ENCODE data around the gene MYOF. TPM values are rescaled to one million over a fixed set of nuclear protein-coding genes. Genes with fewer than 3 reads are reported as not detected.
"Not testable (repeated sequence)": the region's sequence is repeated elsewhere in the genome, so short reads cannot be mapped to it uniquely, and the experiment has no call there.

The MYOF gene
- total RNA-seq, 1 experiment from 2014 or later = 242 TPM

DNA sequence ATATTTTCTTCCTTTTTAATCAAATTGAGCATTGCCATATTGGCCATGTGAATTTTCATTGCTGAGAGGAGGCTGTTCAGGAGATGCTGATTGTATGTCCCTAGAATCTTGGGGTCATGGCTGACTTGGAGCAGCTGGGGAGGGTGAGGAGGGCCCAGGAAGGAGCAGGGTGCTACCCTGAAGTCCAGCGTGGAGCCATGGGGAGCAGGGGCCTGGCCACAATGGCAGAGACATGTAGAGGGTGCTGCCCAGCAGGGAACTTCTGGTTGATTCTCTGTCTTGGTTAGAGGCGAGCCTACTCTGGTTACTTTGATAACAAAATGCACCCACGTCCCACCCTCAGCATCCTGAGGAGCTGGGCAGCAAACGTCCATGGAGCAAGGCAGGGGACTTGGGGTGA, 186.0 kb downstream of the MYOF start:
- no peak for DNase-seq (ENCODE audit: low read depth)

DNA sequence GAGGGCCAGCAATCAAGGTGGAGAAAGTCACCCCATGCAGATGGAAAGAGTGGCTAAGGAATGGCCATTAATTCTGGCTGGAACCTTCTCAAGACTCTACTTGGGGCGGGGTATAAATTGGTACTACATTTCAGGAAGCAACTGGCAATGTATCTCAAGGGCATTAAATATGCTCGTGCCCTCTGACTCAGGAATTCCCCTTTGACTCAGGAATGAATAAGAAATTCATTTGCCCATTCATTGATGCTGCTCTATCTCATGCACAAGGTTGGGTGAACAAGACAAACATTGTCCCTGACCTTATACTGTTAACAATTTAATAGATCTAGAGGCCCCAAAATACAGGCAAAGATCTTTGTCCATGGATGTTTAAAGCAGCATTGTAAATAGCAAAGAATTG, 188.1 kb downstream of the MYOF start:
- peak; percentile 66 for DNase-seq (ENCODE audit: low read depth)

DNA sequence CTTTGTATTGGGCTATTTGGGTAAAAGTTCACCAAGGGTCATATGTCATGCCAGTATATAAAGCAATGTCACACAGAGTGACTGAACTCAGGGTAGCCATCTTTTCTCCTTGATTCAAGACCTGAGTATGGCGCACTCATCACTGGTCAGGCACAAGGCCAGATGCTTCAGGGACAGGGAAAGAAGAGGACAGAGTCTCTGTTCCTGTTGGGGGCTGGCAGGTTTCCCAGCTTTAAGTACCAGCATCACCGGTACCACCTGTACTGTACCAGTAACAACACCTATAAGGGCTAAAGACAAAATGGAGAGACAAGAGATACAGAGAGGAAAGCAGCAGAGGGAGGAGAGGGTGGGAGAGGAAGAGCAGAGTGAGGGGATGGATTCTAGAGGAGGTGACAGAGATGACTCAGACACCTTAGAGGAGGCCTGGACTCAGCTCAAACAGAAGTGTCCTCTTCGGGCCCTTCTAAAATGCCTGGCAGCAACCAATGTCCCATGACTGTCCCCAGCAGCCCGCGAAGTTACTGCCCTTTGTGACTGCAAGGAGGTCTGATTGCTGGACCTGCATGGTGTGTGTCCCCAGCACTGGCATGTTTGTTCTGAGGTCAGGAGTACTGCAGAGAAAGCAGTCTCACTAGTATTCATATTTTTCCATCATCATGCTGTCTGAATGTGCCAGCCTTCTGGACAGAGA, 191.3 kb downstream of the MYOF start:
- DNase-seq (ENCODE audit: low read depth) = no peak

DNA sequence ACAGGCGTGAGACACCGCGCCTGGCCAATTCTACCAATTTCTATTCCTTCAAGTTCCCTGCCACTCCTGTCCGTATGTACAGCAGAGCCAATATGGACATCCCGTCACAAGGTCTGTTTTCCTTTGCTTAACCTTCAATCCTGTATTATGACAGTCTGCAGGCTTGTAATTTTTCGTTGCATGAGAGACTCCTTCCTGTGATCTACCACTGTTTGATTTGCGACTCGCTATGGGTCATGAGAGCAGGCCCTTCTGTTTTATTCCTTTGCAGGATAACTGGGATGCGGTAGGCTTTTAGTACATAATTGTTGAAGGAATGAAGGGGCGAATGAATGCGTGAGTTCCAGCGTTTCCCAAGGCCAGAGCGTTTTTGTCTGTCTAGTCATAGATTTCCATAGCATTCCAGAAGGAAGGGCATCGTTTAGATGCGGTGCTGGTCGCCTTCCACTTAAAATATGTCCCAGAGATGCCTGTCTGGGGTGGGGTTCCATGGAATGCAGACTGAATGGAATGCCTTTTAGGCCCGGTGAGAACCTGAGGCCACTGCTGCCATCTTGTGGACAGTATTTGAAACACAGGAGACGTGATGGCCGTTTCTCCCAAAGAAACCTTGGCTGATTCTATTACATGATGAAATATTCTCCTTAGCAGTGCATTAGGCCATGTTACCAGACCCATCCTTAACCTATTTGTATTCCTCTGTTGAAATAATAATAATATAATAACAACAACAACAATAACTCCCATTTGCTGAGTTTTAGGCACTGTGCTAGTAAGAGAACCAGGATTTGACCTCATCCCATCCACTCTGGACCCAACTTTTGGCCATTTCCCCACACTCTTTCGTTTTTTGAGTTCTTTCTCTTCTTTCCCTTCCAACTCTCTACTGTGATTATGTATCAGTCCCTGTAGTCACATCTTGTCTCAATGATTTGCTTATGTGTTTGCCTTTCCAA, 193.2 kb downstream of the MYOF start:
- peak; percentile 90 for DNase-seq (ENCODE audit: low read depth)

DNA sequence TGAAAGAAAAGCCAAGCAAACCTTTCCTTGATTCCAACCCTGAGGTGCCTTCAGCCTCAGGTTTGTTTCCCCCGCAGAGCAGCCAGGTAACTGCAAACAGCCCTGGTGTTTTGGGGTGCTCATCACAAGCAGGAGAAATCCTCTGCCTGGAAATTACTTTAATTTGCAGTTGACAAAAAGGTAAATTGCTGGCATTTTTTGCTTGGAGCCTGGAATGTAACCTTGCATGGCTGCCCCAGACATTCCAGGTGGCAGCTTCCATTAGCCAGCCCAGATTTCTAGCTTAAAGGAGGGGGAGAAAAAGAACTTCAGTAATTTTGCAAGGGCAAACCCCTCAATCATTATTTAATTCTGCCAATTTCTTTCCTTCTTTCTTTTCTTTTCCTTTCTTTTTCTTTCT, 194.4 kb downstream of the MYOF start:
- no peak for DNase-seq (ENCODE audit: low read depth)

DNA sequence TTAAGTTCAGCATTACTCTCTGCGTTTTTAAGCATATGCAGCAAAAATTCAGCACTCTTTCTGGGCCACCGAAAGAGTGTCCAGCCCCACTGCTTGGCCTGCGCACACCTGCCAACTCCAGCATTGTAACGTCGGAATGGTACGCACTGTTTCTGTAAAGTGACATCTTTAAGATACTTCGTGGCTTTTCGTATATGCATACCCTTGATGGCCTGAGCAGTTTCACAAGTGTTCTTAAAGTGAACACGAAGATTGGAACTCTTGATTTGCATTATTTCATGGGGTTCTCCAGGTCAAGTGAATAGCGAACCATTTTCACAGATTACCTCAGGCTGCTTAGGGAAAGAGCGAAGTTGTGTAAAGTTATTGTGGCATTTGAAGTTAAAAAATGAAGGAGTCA, 197.9 kb downstream of the MYOF start:
- DNase-seq (ENCODE audit: low read depth) = not testable (repeated sequence)

DNA sequence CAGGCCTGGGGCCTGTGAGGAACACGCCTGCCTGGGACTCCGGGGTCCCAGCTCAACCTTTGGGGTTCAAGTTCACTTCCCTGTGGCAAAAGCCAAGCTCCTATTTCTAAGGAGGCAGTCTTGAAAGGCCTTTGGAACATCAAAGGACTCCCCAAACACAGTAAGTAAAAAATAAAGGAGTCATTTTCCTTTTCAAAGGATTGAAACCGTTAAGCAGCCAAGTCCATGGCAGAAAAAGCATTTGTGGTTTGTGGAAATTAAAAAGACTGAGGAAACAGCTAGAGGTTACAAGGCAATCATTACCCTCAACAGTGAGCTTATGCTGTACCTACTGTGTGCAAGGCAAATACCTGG, 200.8 kb downstream of the MYOF start:
- no peak for DNase-seq (ENCODE audit: low read depth)

DNA sequence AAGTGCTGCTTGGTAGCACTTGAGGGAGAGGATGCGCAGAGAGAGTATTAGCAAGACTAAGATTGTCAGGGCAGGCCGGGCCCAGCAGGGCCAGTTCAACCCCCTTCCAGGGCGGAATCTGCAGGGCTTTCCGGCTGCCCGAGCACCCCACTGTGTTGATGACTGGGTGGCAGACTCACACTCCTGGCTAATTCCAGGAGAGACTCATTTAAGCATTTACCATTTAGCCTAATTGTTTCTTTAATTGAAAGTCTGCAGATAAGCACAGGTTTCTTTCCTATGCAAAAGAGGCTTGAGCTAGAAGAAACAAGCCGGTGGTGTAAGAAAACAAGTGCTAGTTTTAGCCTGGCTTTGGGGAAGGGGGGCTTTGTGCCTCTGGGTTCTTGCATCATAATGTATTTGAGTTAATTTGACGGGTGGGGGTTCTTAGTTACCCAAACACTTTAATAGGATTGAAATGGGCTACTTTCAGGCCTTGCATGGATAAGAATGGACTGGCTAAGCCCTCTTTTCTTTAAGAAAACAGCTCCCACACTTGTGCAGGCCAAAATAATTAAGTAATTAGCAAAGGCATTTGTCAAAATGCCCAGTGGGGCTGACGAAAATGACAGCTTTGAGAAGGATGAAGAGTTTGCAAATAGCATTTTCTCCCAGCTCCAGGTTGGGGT, 201.3 kb downstream of the MYOF start:
- DNase-seq (ENCODE audit: low read depth) = no peak

DNA sequence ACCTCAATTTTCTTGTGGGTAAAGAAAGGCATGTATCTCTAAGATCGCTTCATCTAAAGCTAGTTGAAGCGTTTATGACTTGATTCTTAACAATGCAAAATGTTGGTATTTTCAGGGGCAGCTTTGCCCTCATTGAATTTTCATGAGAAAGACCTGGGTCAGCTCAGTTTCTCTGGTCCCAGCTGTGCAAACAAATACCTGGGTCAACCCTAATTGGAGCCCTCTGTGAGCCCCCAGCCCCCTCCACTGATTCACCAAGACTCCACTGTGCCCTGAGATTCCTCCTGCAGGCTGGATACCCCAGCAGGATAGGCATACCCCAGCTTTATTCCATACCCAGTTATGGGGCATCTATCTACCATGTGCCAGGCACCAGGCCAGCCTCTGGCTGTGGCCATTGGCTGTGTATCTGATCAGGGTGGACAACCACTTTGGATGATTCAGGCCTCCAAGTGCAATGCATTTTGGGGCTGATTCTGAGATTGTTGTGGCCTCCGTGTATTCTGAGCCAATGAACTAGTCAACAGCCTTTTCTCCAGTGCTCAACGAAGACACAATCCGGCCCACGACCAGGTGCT, 201.9 kb downstream of the MYOF start:
- DNase-seq (ENCODE audit: low read depth) = no peak

DNA sequence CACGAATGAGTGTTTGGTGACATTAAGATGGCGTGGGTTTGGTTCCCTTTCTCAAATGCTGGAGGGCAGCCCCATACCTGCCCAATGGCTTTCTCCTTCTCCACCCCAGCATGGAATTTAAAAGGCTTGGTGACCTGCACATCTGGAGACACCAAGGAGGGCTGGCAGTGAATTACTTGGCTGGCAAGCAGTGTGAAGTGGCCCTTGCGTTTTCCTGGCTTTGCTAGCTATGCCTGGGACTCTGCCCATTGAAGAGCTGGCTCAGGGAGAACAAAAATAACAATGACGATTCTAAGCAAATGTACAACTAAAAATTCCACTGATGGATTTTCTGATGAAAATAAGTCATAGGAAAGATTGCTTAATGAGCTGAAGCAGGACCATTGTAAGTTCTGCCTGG, 204.8 kb downstream of the MYOF start:
- no peak for DNase-seq (ENCODE audit: low read depth)

DNA sequence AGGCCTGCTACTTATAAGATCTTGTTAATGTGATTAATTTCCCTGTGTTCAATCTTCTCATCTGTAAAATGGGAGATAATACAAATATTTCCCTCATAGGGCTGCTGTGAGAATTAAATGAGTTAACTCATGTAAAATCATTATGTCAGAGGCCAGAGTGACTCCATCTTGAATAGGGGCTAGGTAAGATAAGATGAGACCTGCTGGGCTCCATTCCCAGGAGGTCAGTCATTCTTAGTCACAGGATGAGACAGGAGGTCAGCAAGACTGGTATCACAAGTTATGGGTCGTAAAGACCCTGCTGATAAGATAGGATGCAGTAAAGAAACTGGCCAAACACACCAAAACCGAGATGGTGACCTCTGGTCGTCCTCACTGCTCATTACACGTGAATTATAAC, 207.7 kb downstream of the MYOF start:
- no peak for DNase-seq (ENCODE audit: low read depth)

DNA sequence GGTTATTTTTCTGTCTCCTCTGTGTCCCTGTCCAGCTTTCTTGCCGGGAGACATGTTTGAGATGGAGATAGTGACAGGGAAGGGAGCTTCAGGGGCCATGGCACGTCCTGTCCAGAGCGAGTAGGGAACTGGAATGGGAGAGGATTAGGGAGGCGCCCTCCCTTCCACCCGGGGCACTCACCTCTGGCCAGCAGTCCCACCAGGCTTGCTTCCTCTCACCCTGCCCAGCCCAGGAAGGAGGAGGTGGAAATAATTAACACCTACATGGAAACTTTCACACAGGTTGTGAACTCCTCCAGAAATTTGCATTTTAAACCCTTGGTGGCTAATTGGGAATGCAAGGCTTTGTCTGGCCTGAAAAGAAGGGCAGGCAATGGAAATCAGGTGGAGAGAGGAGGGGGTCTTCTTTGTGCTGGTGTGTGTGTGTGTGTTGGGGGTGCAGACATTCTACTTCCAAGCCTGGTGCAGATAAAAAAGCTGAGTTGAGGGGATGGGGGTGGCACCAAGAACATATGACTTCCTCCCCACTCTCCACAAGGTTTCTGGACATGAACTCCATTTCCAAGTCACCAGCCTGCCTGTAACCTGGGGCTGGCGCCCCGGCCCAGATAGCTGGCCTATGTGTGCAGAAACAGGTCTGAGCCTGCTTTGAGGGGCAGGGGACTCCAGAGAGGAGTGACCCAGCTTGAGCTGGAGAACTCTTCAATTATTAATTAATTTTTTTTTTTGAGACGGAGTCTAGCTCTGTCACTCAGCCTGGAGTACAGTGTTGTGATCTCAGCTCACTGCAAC, 209.1 kb downstream of the MYOF start:
- DNase-seq (ENCODE audit: low read depth) = no peak

DNA sequence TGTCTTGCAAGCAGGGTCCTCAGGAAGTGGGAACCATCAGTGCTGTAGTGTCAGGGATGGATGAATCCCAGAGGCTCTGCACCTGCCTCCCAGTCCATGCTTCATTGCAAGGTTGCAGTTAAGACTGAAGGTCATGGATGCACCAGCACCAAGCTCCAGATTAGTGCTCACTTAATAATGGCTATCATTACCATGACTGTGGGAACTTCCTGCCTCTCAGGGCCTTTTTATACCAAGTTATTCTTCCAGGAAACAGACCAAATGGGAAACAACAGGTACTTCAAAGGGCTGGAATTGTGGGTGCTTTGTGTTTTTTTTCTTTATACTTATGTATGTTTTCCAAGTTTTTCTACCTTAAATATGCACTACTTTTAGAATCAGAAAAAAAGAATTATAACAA, 210.8 kb downstream of the MYOF start:
- no peak for DNase-seq (ENCODE audit: low read depth)

DNA sequence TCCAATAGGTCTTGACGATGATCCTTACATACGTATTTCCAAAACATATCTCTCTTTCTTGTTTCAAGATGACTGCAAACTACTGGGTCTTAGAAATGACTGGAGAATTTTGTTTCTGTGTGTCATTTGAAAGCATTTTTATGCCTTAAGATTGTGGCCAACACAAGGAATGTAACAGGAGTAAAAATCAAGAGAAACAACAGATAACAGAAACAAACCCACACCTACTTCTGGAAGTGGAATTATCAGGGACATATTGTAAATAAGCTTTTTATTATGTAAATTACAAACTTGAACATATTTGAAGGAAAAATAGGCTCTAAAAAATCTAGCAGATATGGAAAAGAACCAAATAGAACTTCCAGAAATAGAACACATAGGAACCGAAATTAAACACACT, 212.9 kb downstream of the MYOF start:
- no peak for DNase-seq (ENCODE audit: low read depth)

DNA sequence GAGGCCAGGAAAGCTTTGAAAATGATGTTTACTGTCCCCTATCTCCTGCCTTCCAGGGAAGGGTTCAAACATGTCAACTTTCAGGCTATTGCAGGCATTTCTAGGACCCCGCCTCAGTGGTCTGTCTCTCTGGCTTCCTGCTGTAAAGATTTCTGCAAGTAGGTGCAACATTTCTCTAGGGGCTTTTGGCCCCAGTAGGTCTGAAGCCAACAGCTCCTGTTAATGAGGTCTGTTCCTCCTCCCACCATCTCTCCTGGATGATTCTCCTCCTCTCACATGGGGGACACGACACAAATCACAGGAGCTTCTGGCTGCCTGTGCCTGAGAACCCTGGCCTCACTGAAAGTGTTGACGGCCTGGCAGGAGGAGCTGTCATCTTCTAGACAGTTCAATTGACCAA, 214.1 kb downstream of the MYOF start:
- no peak for DNase-seq (ENCODE audit: low read depth)

DNA sequence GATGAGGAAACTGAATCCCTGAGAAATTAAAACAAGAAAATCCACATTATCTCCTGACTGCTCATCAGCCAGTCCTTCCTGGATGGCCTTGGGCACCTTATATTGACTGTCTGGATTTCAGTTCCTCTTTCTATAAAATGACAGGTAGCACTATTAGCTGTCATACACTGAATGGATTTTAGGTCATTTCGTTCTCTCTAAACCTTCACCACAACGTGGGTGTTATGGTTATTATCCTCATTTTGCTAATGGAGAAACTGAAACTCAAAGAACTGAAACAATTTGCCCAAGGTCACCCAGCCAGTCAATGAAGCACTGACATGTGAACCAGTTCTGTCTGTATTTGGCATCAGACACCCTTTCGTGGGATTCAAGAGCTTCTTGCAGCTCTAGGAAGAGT, 214.6 kb downstream of the MYOF start:
- no peak for DNase-seq (ENCODE audit: low read depth)

DNA sequence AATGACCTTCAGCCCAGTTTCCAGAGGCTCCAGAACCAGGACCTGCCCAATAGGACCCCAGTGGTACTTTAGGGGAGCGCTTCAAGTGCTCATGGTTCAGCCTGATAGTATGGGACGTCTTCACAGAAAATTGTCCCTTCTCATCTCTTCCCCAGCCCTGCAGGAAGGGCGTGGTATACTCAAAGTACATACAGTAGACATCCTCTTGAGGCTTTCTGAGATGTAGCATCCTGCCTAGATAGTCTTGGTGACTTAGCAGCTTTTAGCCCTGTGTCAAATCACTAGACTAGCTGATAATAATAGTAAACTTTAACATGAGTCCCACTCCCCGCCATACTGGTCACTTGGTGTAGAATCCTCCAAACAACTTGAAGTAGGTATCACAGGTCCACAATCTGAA, 215.3 kb downstream of the MYOF start:
- DNase-seq (ENCODE audit: low read depth) = no peak

DNA sequence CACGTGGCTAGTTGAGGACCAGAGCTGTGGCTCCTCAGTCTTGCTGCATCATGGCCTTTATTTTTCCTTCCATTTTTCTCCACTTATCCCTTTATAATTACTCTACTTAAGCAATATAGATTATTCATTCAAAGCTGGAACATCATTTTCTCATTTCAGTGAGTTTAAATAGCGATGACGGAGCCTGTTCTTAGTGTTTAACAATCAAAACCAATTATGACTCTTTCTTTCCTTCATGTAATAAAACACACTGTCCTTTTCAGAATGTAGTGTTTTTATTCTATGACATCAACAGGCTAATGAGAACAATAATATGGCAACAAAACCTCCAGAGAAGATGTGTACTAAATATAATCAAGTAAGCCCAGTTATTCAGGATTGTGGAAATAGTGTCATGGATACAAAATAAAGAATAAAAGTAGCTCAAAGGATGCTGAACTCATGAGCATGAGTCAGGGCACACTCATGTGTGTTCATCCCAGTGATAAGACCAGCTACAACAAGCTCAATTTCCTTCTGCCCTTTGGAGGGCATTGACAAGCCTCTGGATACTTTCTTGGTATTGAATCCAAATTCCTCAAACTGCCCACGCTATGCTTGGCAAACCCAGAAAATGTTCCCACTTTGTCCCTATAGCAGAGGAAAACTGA, 220.0 kb downstream of the MYOF start:
- peak; percentile 54 for DNase-seq (ENCODE audit: low read depth)

DNA sequence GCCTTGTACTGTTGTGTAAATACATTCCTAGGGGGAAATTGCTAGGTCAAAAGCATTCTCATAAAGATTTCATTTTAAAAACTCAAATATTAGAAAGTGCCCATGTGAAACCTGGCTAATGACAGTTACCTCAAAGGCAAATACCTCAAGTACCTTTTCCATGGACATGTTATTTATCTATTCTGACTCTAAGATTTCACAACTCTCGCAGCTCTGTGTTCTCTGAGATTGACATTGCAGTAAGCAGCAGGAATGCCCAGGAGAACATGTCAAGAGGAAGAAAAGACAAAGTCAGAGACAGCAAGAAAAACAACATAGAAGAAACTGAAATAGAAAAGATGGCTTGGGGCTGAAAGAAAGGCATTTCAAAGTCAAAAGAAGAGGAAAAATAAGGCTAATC, 221.0 kb downstream of the MYOF start:
- no peak for DNase-seq (ENCODE audit: low read depth)

DNA sequence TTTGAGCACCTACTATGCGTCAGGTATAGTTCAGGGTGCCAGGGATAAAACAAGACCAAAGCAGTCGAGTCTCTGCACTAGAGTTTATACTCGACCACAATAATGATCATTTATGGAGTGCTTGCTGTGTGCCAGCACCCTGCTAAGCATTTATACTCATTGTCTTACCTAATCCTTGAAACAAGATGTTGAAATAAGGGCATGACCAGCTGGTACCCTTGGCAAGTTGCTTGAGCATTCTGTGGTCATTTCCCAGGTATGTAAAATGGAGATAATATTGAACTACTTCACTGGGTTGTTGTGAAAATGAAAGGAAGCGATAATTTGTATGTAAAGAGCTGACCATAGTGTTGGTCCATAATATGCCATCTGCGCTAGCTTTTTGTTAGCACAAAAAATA, 223.0 kb downstream of the MYOF start:
- no peak for DNase-seq (ENCODE audit: low read depth)
